ENCODE results near the gene ACO2. TPM values are rescaled to one million over a fixed set of nuclear protein-coding genes. Genes with fewer than 3 reads are reported as not detected.
"Not testable (repeated sequence)": the region's sequence is repeated elsewhere in the genome, so short reads cannot be mapped to it uniquely, and the experiment has no call there.

The ACO2 gene
- total RNA-seq, 1 donor, result 57.9 TPM

GRCh38 chr22:41458161-41458728 is 10.7 kb upstream of the ACO2 start:
- no peak for DNase-seq (ENCODE audit: insufficient read length, low spot score, missing footprints)
- H3K79me2 ChIP-seq (ENCODE audit: insufficient read depth, low read length), result peaks cover 5% of the 10 kb centered on the region
- H3K4me2 ChIP-seq (ENCODE audit: insufficient read depth, low read length), result no peak overlapping the region
- no peaks in the 10 kb centered on the region for H3K9me3 ChIP-seq (ENCODE audit: low read depth, low read length)
- H3K36me3 ChIP-seq (ENCODE audit: insufficient read depth, low read length), result peaks cover 30% of the 10 kb centered on the region
- H3K4me3 ChIP-seq (ENCODE audit: insufficient read depth, low read length), result no peak overlapping the region
- no peaks in the 10 kb centered on the region for H4K20me1 ChIP-seq (ENCODE audit: insufficient read depth, low read length)
- H3K27me3 ChIP-seq (ENCODE audit: insufficient read depth, low read length), result no peaks in the 10 kb centered on the region
- H2AFZ ChIP-seq (ENCODE audit: low read length), result no peak overlapping the region
- TF ChIP-seq CTCF (IDR thresholded peaks at IDR 0.05; ENCODE audit: extremely low read depth, low read depth, low read length), result no peak
- H3K27ac ChIP-seq (ENCODE audit: low read depth, low read length), result no peak overlapping the region
- H3K4me1 ChIP-seq (ENCODE audit: insufficient read depth, low read length), result no peaks in the 10 kb centered on the region

GRCh38 chr22:41459431-41459830 is 9.5 kb upstream of the ACO2 start:
- DNase-seq (ENCODE audit: insufficient read length, low spot score, missing footprints), result no peak
- Histone ChIP-seq H3K9me3 (ENCODE audit: low read depth, low read length) (no peaks in the 10 kb centered on the region), H3K36me3 (ENCODE audit: insufficient read depth, low read length) (peaks cover 40% of the 10 kb centered on the region)

GRCh38 chr22:41460071-41460470 is 8.8 kb upstream of the ACO2 start:
- not testable (repeated sequence) for H3K27me3 ChIP-seq (ENCODE audit: insufficient read depth, low read length); H2AFZ ChIP-seq (ENCODE audit: low read length); H3K4me3 ChIP-seq (ENCODE audit: insufficient read depth, low read length); H3K9me3 ChIP-seq (ENCODE audit: low read depth, low read length); DNase-seq (ENCODE audit: insufficient read length, low spot score, missing footprints); H3K4me1 ChIP-seq (ENCODE audit: insufficient read depth, low read length); H4K20me1 ChIP-seq (ENCODE audit: insufficient read depth, low read length); H3K4me2 ChIP-seq (ENCODE audit: insufficient read depth, low read length); H3K27ac ChIP-seq (ENCODE audit: low read depth, low read length)
- Histone ChIP-seq H3K79me2 (ENCODE audit: insufficient read depth, low read length) (peaks cover 17% of the 10 kb centered on the region), H3K36me3 (ENCODE audit: insufficient read depth, low read length) (peaks cover 47% of the 10 kb centered on the region)

More at GRCh38 chr22:41459431-41459830, 9.5 kb upstream of the ACO2 start:
- no peak overlapping the region for H3K27ac ChIP-seq (ENCODE audit: low read depth, low read length)
- no peaks in the 10 kb centered on the region for H4K20me1 ChIP-seq (ENCODE audit: insufficient read depth, low read length)
- H3K4me1 ChIP-seq (ENCODE audit: insufficient read depth, low read length), result no peaks in the 10 kb centered on the region
- TF ChIP-seq CTCF (IDR thresholded peaks at IDR 0.05; ENCODE audit: extremely low read depth, low read depth, low read length), result no peak
- no peak overlapping the region for H3K4me2 ChIP-seq (ENCODE audit: insufficient read depth, low read length)
- H3K79me2 ChIP-seq (ENCODE audit: insufficient read depth, low read length), result peaks cover 13% of the 10 kb centered on the region
- H2AFZ ChIP-seq (ENCODE audit: low read length), result no peak overlapping the region
- H3K27me3 ChIP-seq (ENCODE audit: insufficient read depth, low read length), result no peaks in the 10 kb centered on the region
- H3K4me3 ChIP-seq (ENCODE audit: insufficient read depth, low read length), result no peak overlapping the region

- Histone ChIP-seq H3K79me2 (ENCODE audit: insufficient read depth, low read length) (peaks cover 32% of the 10 kb centered on the region), H3K4me2 (ENCODE audit: insufficient read depth, low read length) (no peak overlapping the region), H3K27me3 (ENCODE audit: insufficient read depth, low read length) (no peaks in the 10 kb centered on the region), H3K27ac (ENCODE audit: low read depth, low read length) (no peak overlapping the region), H3K4me3 (ENCODE audit: insufficient read depth, low read length) (no peak overlapping the region), H3K9me3 (ENCODE audit: low read depth, low read length) (no peaks in the 10 kb centered on the region), H3K4me1 (ENCODE audit: insufficient read depth, low read length) (no peaks in the 10 kb centered on the region), H3K36me3 (ENCODE audit: insufficient read depth, low read length) (peaks cover 63% of the 10 kb centered on the region), H4K20me1 (ENCODE audit: insufficient read depth, low read length) (no peaks in the 10 kb centered on the region), H2AFZ (ENCODE audit: low read length) (no peak overlapping the region)
- DNase-seq (ENCODE audit: insufficient read length, low spot score, missing footprints), result no peak
- TF ChIP-seq CTCF (IDR thresholded peaks at IDR 0.05; ENCODE audit: extremely low read depth, low read depth, low read length), result no peak
These were observed 7.0 kb upstream of the ACO2 start for GRCh38 chr22:41461901-41462300.

Data from osteoblast (primary cell).